OCI-LY3 (cell line): ENCODE results near the gene TRDMT1.

ENCODE experiments used
- H2AFZ ChIP-seq: fragments of 200-600, 300-600 bp; shearing (Covaris generic); 2 replicates; pipeline ENCODE4 v1.6.0; 2014; ENCODE audit warnings: antibody characterized with exemption, low read depth, low read length
- H3K27ac ChIP-seq: fragments of 200-600, 300-600 bp; sonication (generic); 2 replicates; pipeline ENCODE4 v1.5.1; 2014; ENCODE audit warnings: mild to moderate bottlenecking, low read length, moderate library complexity, mixed read lengths
- H3K27me3 ChIP-seq: fragments of 200-600, 300-600 bp; sonication (generic); 2 replicates; pipeline ENCODE4 v1.6.1; 2014; ENCODE audit warnings: low read depth, low read length, mixed read lengths
- H3K36me3 ChIP-seq: fragments of 200-600, 300-600 bp; sonication (generic); replicated peaks from 2 replicates; pipeline ENCODE3; 2014; ENCODE audit warnings: low read depth, low read length, mixed read lengths
- H3K4me1 ChIP-seq: fragments of 300-600, 200-600 bp; sonication (generic); 2 replicates; pipeline ENCODE4 v1.6.1; 2014; ENCODE audit warnings: low read length, mixed read lengths
- H3K4me2 ChIP-seq: fragments of 200-600, 300-600 bp; sonication (generic); 2 replicates; pipeline ENCODE4 v1.6.1; 2014; ENCODE audit warnings: low read length, mixed read lengths
- H3K4me3 ChIP-seq: fragments of 300-600, 200-600 bp; sonication (generic); 2 replicates; pipeline ENCODE4 v1.5.1; 2014; ENCODE audit warnings: antibody characterized with exemption, mild to moderate bottlenecking, low read length, moderate library complexity
- H3K79me2 ChIP-seq: fragments of 300-600, 200-600 bp; shearing (Covaris generic); 2 replicates; pipeline ENCODE4 v1.6.1; 2014; ENCODE audit warnings: mild to moderate bottlenecking, low read length, mixed read lengths
- H3K9ac ChIP-seq: fragments of 300-600, 200-600 bp; shearing (Covaris generic); 2 replicates; pipeline ENCODE4 v1.6.0; 2014; ENCODE audit warnings: mild to moderate bottlenecking, low read length, moderate library complexity
- H3K9me3 ChIP-seq: fragments of 200-600, 300-600 bp; shearing (Covaris generic); 2 replicates; pipeline ENCODE4 v1.6.1; 2014; ENCODE audit warnings: low read length, mixed read lengths; ENCODE audit not compliant: insufficient read depth
- H4K20me1 ChIP-seq: fragments of 200-600, 300-600 bp; sonication (generic); 2 replicates; pipeline ENCODE4 v1.6.1; 2016; ENCODE audit warnings: low read length, mixed read lengths; ENCODE audit not compliant: insufficient read depth
- EZH2phosphoT487 ChIP-seq: fragments of 200-600 bp; shearing (Covaris generic); IDR thresholded peaks from 2 replicates; pipeline ENCODE4 v1.6.1; 2018; ENCODE audit warnings: antibody characterized with exemption, mixed run types, low read depth
- TF ChIP-seq, protein P1 (sequence below): fragments of 200-600, 300-600 bp; sonication (generic); IDR thresholded peaks from 2 replicates; pipeline ENCODE4 v1.5.1; 2014; ENCODE audit warnings: antibody characterized with exemption, low read length, low read depth

The TRDMT1 gene

GRCh38 chr10:17229717-17229966, 28.2 kb upstream of the TRDMT1 start:
- H3K9ac ChIP-seq: peak overlapping the region; percentile 100
- H3K4me3 ChIP-seq: peak overlapping the region; percentile 97
- H3K9me3 ChIP-seq: no peaks in the 10 kb centered on the region
- H3K27ac ChIP-seq: peak overlapping the region; percentile 97
- peaks cover 37% of the 10 kb centered on the region for H3K4me1 ChIP-seq
- H3K27me3 ChIP-seq: no peaks in the 10 kb centered on the region
- peaks cover 37% of the 10 kb centered on the region for H3K36me3 ChIP-seq
- peaks cover 37% of the 10 kb centered on the region for H4K20me1 ChIP-seq
- no peak overlapping the region for H2AFZ ChIP-seq
- TF ChIP-seq, protein P1, sequence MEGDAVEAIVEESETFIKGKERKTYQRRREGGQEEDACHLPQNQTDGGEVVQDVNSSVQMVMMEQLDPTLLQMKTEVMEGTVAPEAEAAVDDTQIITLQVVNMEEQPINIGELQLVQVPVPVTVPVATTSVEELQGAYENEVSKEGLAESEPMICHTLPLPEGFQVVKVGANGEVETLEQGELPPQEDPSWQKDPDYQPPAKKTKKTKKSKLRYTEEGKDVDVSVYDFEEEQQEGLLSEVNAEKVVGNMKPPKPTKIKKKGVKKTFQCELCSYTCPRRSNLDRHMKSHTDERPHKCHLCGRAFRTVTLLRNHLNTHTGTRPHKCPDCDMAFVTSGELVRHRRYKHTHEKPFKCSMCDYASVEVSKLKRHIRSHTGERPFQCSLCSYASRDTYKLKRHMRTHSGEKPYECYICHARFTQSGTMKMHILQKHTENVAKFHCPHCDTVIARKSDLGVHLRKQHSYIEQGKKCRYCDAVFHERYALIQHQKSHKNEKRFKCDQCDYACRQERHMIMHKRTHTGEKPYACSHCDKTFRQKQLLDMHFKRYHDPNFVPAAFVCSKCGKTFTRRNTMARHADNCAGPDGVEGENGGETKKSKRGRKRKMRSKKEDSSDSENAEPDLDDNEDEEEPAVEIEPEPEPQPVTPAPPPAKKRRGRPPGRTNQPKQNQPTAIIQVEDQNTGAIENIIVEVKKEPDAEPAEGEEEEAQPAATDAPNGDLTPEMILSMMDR: no peak
- peak overlapping the region; percentile 87 for H3K4me2 ChIP-seq
- H3K79me2 ChIP-seq: peaks cover 47% of the 10 kb centered on the region

- Histone ChIP-seq H3K4me2 (peak overlapping the region; percentile 97), H3K9ac (peak overlapping the region; percentile 100), H3K9me3 (no peaks in the 10 kb centered on the region), H3K36me3 (peaks cover 32% of the 10 kb centered on the region), H3K27ac (peak overlapping the region; percentile 97), H3K27me3 (no peaks in the 10 kb centered on the region), H4K20me1 (peaks cover 33% of the 10 kb centered on the region), H3K79me2 (peaks cover 47% of the 10 kb centered on the region), H3K4me3 (peak overlapping the region; percentile 97), H2AFZ (no peak overlapping the region), H3K4me1 (peaks cover 37% of the 10 kb centered on the region)
- no peak for TF ChIP-seq EZH2phosphoT487
- TF ChIP-seq, protein P1: no peak
Measured at GRCh38 chr10:17229016-17229716, 27.7 kb upstream of the TRDMT1 start.

GRCh38 chr10:17228091-17229015, 26.9 kb upstream of the TRDMT1 start, which contains the start of gene VIM:
Gene VIM, plus strand, starts transcription at chr10:17228241. Its CDS starts 1,182 bp downstream, at chr10:17229423.
- Histone ChIP-seq H3K79me2 (peaks cover 44% of the 10 kb centered on the region), H3K9ac (peak within 1 kb of the TSS; percentile 100), H2AFZ (no peak within 1 kb of the TSS)

More at GRCh38 chr10:17228091-17229015, 26.9 kb upstream of the TRDMT1 start, which contains the start of gene VIM:
- TF ChIP-seq, protein P1: no peak
- TF ChIP-seq EZH2phosphoT487: no peak
- peaks cover 27% of the 10 kb centered on the region for H3K36me3 ChIP-seq
- H3K4me1 ChIP-seq: peaks cover 37% of the 10 kb centered on the region
- no peaks in the 10 kb centered on the region for H3K9me3 ChIP-seq
- H3K27me3 ChIP-seq: no peaks in the 10 kb centered on the region
- peak within 1 kb of the TSS; percentile 97 for H3K4me3 ChIP-seq
- H4K20me1 ChIP-seq: peaks cover 28% of the 10 kb centered on the region
- peak within 1 kb of the TSS; percentile 97 for H3K4me2 ChIP-seq
- H3K27ac ChIP-seq: peak within 1 kb of the TSS; percentile 97
